H1 (cell line): Measurements from ENCODE around the gene CFAP210. TPM values are rescaled to one million over a fixed set of nuclear protein-coding genes. Genes with fewer than 3 reads are reported as not detected.

Experiments used
- CTCF ChIA-PET: fragments of 300-600 bp; sonication (Branson Sonifier 250); formaldehyde crosslinking; loops from one replicate; lab custom pipeline; 2021; ENCODE audit not compliant: partially characterized antibody; lab: Charles Lee
- POLR2A ChIA-PET: fragments of 300-600 bp; sonication (Branson Sonifier 250); formaldehyde crosslinking; loops from one replicate; lab custom pipeline; 2021; ENCODE audit warnings: inconsistent platforms; ENCODE audit not compliant: partially characterized antibody; lab: Charles Lee
- DNase-seq, 2 experiments: peaks; one replicate each; pipeline versions ENCODE4 v3.0.0 to v3.0.0-alpha.2; 2010 to 2022; ENCODE audit warnings: low spot score in 2 of 2, low read depth in 1 of 2, mixed read lengths in 1 of 2
- FAIRE-seq: peaks from 2 replicates; lab custom pipeline; 2011; peaks lifted over from hg19 to GRCh38; lab: Jason Lieb, UNC
- H2AFZ ChIP-seq: 2 replicates; pipeline ENCODE4 v1.8.1; 2012; ENCODE audit warnings: low read length, inconsistent platforms
- H2AK5ac ChIP-seq: 2 replicates; pipeline ENCODE4 v1.6.1; 2013; ENCODE audit warnings: low read depth, low read length
- H2BK120ac ChIP-seq: replicated peaks from 2 replicates; pipeline ENCODE3; 2013; ENCODE audit warnings: low read depth, low read length, inconsistent platforms
- H2BK12ac ChIP-seq: 2 replicates; pipeline ENCODE4 v1.6.1; 2013; ENCODE audit warnings: low read depth, low read length
- H2BK15ac ChIP-seq: 2 replicates; pipeline ENCODE4 v1.6.1; 2013; ENCODE audit warnings: low read length
- H2BK20ac ChIP-seq: 2 replicates; pipeline ENCODE4 v1.6.1; 2013; ENCODE audit warnings: low read length
- H2BK5ac ChIP-seq: 2 replicates; pipeline ENCODE4 v1.6.1; 2013; ENCODE audit warnings: low read depth, low read length
- H3K14ac ChIP-seq: 2 replicates; pipeline ENCODE4 v1.6.1; 2013; ENCODE audit warnings: inconsistent platforms; ENCODE audit not compliant: insufficient read length
- H3K18ac ChIP-seq: 2 replicates; pipeline ENCODE4 v1.6.1; 2013; ENCODE audit warnings: low read length; ENCODE audit errors: extremely low read depth
- H3K23ac ChIP-seq: 2 replicates; pipeline ENCODE4 v1.6.1; 2013; ENCODE audit warnings: inconsistent platforms; ENCODE audit not compliant: insufficient read length
- H3K23me2 ChIP-seq: 2 replicates; pipeline ENCODE4 v1.6.1; 2013; ENCODE audit warnings: low read depth, low read length
- H3K27ac ChIP-seq: 2 replicates; pipeline ENCODE4 v1.6.1; 2011; ENCODE audit warnings: low read depth, low read length, inconsistent platforms
- H3K27me3 ChIP-seq, 4 experiments: replicated peaks in 1 of 4; 1 replicate in 1 of 4; 2 replicates in 3 of 4; pipeline versions ENCODE4 v1.6.1 to v1.8.1; 2011 to 2013; ENCODE audit warnings: low read length in 3 of 4, mild to moderate bottlenecking in 3 of 4, inconsistent platforms in 2 of 4, mixed read lengths in 2 of 4, moderate library complexity in 1 of 4; ENCODE audit not compliant: control insufficient read depth in 3 of 4, insufficient read depth in 3 of 4; ENCODE audit errors: extremely low read depth in 1 of 4
- H3K36me3 ChIP-seq, 4 experiments: 2 replicates each; pipeline versions ENCODE4 v1.6.1 to v1.8.1; 2011 to 2013; ENCODE audit warnings: mild to moderate bottlenecking in 4 of 4, low read length in 3 of 4, moderate library complexity in 2 of 4, control low read depth in 1 of 4, inconsistent platforms in 1 of 4; ENCODE audit not compliant: insufficient read depth in 4 of 4, control insufficient read depth in 2 of 4
- H3K4ac ChIP-seq: replicated peaks from 2 replicates; pipeline ENCODE3; 2013; ENCODE audit warnings: low read length, low read depth, mixed read lengths, inconsistent platforms; ENCODE audit not compliant: insufficient read length
- H3K4me1 ChIP-seq, 4 experiments: replicated peaks in 1 of 4; 1 replicate in 1 of 4; 2 replicates in 3 of 4; pipeline versions ENCODE4 v1.6.1 to v1.8.1; 2011 to 2013; ENCODE audit warnings: low read length in 3 of 4, inconsistent platforms in 2 of 4, mixed read lengths in 1 of 4; ENCODE audit not compliant: insufficient read depth in 4 of 4, control insufficient read depth in 3 of 4
- H3K4me2 ChIP-seq, 2 experiments: 2 replicates each; pipeline versions ENCODE4 v1.6.1 to v1.8.1; 2011 to 2013; ENCODE audit warnings: low read depth in 2 of 2, low read length in 2 of 2, control low read depth in 1 of 2, inconsistent platforms in 1 of 2, mild to moderate bottlenecking in 1 of 2; ENCODE audit not compliant: insufficient read depth in 1 of 2
- H3K4me3 ChIP-seq, 4 experiments: fragments of 200-600, 300-600 bp in 1 of 4; sonication (generic), shearing (Covaris generic), sonication (Bioruptor Twin) in 1 of 4; 2 replicates each; pipeline versions ENCODE4 v1.5.1 to v1.8.1; 2011 to 2016; ENCODE audit warnings: low read length in 4 of 4, low read depth in 3 of 4, control low read depth in 2 of 4, inconsistent platforms in 2 of 4, mild to moderate bottlenecking in 2 of 4, mixed read lengths in 1 of 4, moderate library complexity in 1 of 4; ENCODE audit not compliant: insufficient read depth in 2 of 4; ENCODE audit errors: extremely low read depth in 1 of 4
- H3K56ac ChIP-seq: replicated peaks from 2 replicates; pipeline ENCODE3; 2013; ENCODE audit warnings: low read depth, mild to moderate bottlenecking, mixed read lengths, low read length, inconsistent platforms; ENCODE audit not compliant: insufficient read length
- H3K79me1 ChIP-seq: 2 replicates; pipeline ENCODE4 v1.6.1; 2013; ENCODE audit warnings: low read depth, low read length, control low read depth
- H3K79me2 ChIP-seq, 2 experiments: 2 replicates each; pipeline versions ENCODE4 v1.6.1 to v1.8.1; 2012 to 2013; ENCODE audit warnings: low read length in 2 of 2, mild to moderate bottlenecking in 2 of 2, inconsistent platforms in 1 of 2; ENCODE audit not compliant: insufficient read depth in 2 of 2, control insufficient read depth in 1 of 2
- H3K9ac ChIP-seq, 4 experiments: replicated peaks in 1 of 4; 1 replicate in 1 of 4; 2 replicates in 3 of 4; pipeline versions ENCODE4 v1.6.1 to v1.8.1; 2011 to 2013; ENCODE audit warnings: low read depth in 3 of 4, low read length in 3 of 4, control low read depth in 2 of 4, mild to moderate bottlenecking in 2 of 4, moderate library complexity in 2 of 4, inconsistent platforms in 1 of 4; ENCODE audit errors: extremely low read depth in 1 of 4
- H3K9me3 ChIP-seq, 2 experiments: 2 replicates each; pipeline versions ENCODE4 v1.6.1 to v1.8.1; 2012 to 2013; ENCODE audit warnings: mild to moderate bottlenecking in 2 of 2, moderate library complexity in 2 of 2, control low read depth in 1 of 2, inconsistent platforms in 1 of 2, low read depth in 1 of 2, low read length in 1 of 2, mixed read lengths in 1 of 2; ENCODE audit not compliant: insufficient read depth in 2 of 2
- H4K20me1 ChIP-seq, 2 experiments: replicated peaks in 1 of 2; 2 replicates each; pipeline versions ENCODE3 to v1.8.1; 2011 to 2013; ENCODE audit warnings: inconsistent platforms in 2 of 2, low read length in 2 of 2, mild to moderate bottlenecking in 1 of 2; ENCODE audit not compliant: insufficient read depth in 2 of 2, control insufficient read depth in 1 of 2
- H4K5ac ChIP-seq: 2 replicates; pipeline ENCODE4 v1.6.1; 2013; ENCODE audit warnings: low read length, low read depth, mixed read lengths, inconsistent platforms; ENCODE audit not compliant: insufficient read length
- H4K8ac ChIP-seq: 2 replicates; pipeline ENCODE4 v1.8.0; 2013; ENCODE audit warnings: mild to moderate bottlenecking, moderate library complexity, low read length, inconsistent platforms; ENCODE audit not compliant: insufficient read depth; ENCODE audit errors: extremely low read depth
- H4K91ac ChIP-seq: replicated peaks from 2 replicates; pipeline ENCODE3; 2013; ENCODE audit warnings: low read length, mixed read lengths, inconsistent platforms; ENCODE audit not compliant: insufficient read length
- BCL11A ChIP-seq, 2 experiments: IDR thresholded peaks; one replicate each; pipeline ENCODE4 v1.6.1; 2011; ENCODE audit warnings: low read depth in 2 of 2, low read length in 2 of 2, mild to moderate bottlenecking in 2 of 2
- BRCA1 ChIP-seq: IDR thresholded peaks from 2 replicates; pipeline ENCODE4 v1.6.1; 2012; ENCODE audit warnings: low read depth, low read length, improper control_type of control experiment
- CBX5 ChIP-seq: fragments of 300-800, 300-1000 bp; sonication (generic); IDR thresholded peaks from 2 replicates; pipeline ENCODE4 v1.7.1; 2016; ENCODE audit warnings: antibody characterized with exemption, low read length, low read depth
- CHD2 ChIP-seq: IDR thresholded peaks from 2 replicates; pipeline ENCODE4 v1.6.1; 2012; ENCODE audit warnings: low read length, improper control_type of control experiment
- CREB1 ChIP-seq: IDR thresholded peaks from 2 replicates; pipeline ENCODE4 v1.6.1; 2012; ENCODE audit warnings: inconsistent platforms
- CTBP2 ChIP-seq: IDR thresholded peaks from 2 replicates; pipeline ENCODE4 v1.7.0; 2011; ENCODE audit warnings: borderline replicate concordance, mild to moderate bottlenecking, moderate library complexity, mixed read lengths, low read length; ENCODE audit not compliant: insufficient read depth, insufficient read length
- JUN ChIP-seq: IDR thresholded peaks from 2 replicates; pipeline ENCODE4 v1.6.1; 2011; ENCODE audit warnings: low read depth, mild to moderate bottlenecking, improper control_type of control experiment, low read length
- NRF1 ChIP-seq: IDR thresholded peaks from 2 replicates; pipeline ENCODE4 v1.6.1; 2011; ENCODE audit warnings: mild to moderate bottlenecking, low read depth, low read length, improper control_type of control experiment
- RNF2 ChIP-seq: fragments of 200-900, 300-1000 bp; sonication (generic); IDR thresholded peaks from 2 replicates; pipeline ENCODE4 v1.7.1; 2016; ENCODE audit warnings: borderline replicate concordance, low read depth, mild to moderate bottlenecking, antibody characterized with exemption, low read length; ENCODE audit not compliant: poor library complexity, severe bottlenecking; ENCODE audit errors: missing control alignments
- SIN3A ChIP-seq, 2 experiments: IDR thresholded peaks in 1 of 2; conservative IDR thresholded peaks in 1 of 2; 2 replicates each; pipeline ENCODE4 v1.6.1; 2011 to 2012; ENCODE audit warnings: low read length in 2 of 2, improper control_type of control experiment in 1 of 2, low read depth in 1 of 2, mild to moderate bottlenecking in 1 of 2
- SP2 ChIP-seq: IDR thresholded peaks from 2 replicates; pipeline ENCODE4 v1.6.1; 2012; ENCODE audit warnings: mild to moderate bottlenecking, low read length, inconsistent platforms
- SRF ChIP-seq: IDR thresholded peaks from 2 replicates; pipeline ENCODE4 v1.6.1; 2011; ENCODE audit warnings: mild to moderate bottlenecking, low read depth, low read length, moderate library complexity
- WGBS, 2 experiments: shearing (Covaris generic) in 1 of 2; methylation state at CpG; one replicate each; pipeline versions ENCODE4 v1.1.6 to v1.1.7; 2013 to 2015; ENCODE audit warnings: low lambda C conversion rate in 2 of 2, mixed read lengths in 2 of 2, inconsistent platforms in 1 of 2, low coverage in 1 of 2, missing lambda C conversion rate in 1 of 2; ENCODE audit not compliant: insufficient replicate concordance in 2 of 2, insufficient coverage in 1 of 2, insufficient read length in 1 of 2; ENCODE audit errors: extremely low coverage in 1 of 2, missing lambda C conversion rate in 1 of 2; 5-methylcytosine and 5-hydroxymethylcytosine counted together
- polyA plus RNA-seq, 7 experiments: library from polyadenylated mRNA; depleted of rRNA in 3 of 7; stranded (reverse) in 5 of 7; unstranded in 2 of 7; fragments of >200 nt in 5 of 7; fragments of 200-250 nt in 2 of 7; gene quantifications; 1 replicate in 5 of 7; 2 replicates in 1 of 7; 4 replicates in 1 of 7; pipeline versions ENCODE4 v1.2.1 to v1.2.3, GENCODE V29; 2011 to 2013; ENCODE audit warnings: missing spikeins in 2 of 7, mixed read lengths in 2 of 7
- total RNA-seq: library from RNA; stranded (reverse); fragmentation: NEBNext Ultra II Directional; extraction: Animal tissue kit (Norgen Biotek cat#: 25700); gene quantifications from 2 replicates; pipeline ENCODE4 v1.2.1, GENCODE V29; 2021

Gene CFAP210
- total and polyA plus RNA-seq, 2 of the 8 experiments (the other 6 are each of a cell fraction or from before 2014, with no cell fraction given): 0.06 to 0.37 TPM

DNA sequence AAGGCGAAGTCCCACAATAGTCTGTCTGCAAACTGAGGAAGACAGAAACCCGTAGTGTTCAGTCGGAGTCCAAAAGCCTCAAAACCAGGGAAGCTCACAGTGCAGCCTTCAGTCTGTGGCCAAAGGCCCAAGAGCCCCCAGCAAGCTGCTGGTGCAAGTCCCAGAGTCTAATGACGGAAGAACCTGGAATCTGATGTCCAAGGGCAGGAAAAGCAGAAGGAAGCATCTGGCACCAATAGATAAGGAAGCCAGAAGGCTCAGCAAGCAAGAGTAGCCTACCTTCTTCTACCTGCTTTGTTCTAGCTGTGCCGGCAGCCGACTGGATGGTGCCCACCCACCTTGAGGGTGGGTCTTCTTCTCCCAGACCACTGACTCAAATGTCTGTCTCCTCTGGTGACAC lies 21.8 kb downstream of the CFAP210 start:
- no peak for FAIRE-seq
- no peak overlapping the region for H3K23ac ChIP-seq

More for the DNA sequence above, 21.8 kb downstream of the CFAP210 start:
- no peaks in the 10 kb centered on the region for H3K36me3 ChIP-seq
- no peak overlapping the region for H3K18ac ChIP-seq
- H2AK5ac ChIP-seq: no peak overlapping the region
- H3K4me3 ChIP-seq: no peak overlapping the region
- no peak overlapping the region for H2AFZ ChIP-seq
- no peak overlapping the region for H2BK15ac ChIP-seq
- H2BK20ac ChIP-seq: no peak overlapping the region
- no peak overlapping the region for H4K91ac ChIP-seq
- ChIA-PET CTCF (interaction anchor here (1.3 to 1.4 kb wide), 2 partner anchors 11 to 37 kb away, joined by 4 read pairs; no protein-coding TSS in a partner anchor), POLR2A (no interaction called here)
- TF ChIP-seq SIN3A (conservative IDR thresholded peaks at IDR 0.05 in 1 of 2, IDR thresholded peaks at IDR 0.05 in 1 of 2; ENCODE audit: low read depth in 1 of 2, low read length in 2 of 2) (no peak), CREB1 (no peak), CTBP2 (no peak), RNF2 (no peak), SRF (no peak), CHD2 (no peak), NRF1 (no peak), CBX5 (no peak), JUN (no peak), BCL11A (IDR thresholded peaks at IDR 0.05; ENCODE audit: low read depth in 2 of 2, low read length in 2 of 2) (no peak), BRCA1 (no peak), SP2 (no peak)
- no peak overlapping the region for H3K4me2 ChIP-seq
- DNase-seq: no peak
- no peak overlapping the region for H3K14ac ChIP-seq
- no peaks in the 10 kb centered on the region for H3K79me1 ChIP-seq
- no peak overlapping the region for H4K5ac ChIP-seq
- no peak overlapping the region for H3K4ac ChIP-seq
- no peaks in the 10 kb centered on the region; the same call in 1 of the 2 replicates for H3K23me2 ChIP-seq
- H3K9ac ChIP-seq: no peak overlapping the region
- H4K20me1 ChIP-seq: no peaks in the 10 kb centered on the region
- H3K56ac ChIP-seq: no peak overlapping the region
- H2BK5ac ChIP-seq: no peak overlapping the region
- H3K79me2 ChIP-seq: no peaks in the 10 kb centered on the region
- no peak overlapping the region for H3K27ac ChIP-seq
- 86% methylated on average over 6 of the region's 6 CpGs; no CpG with 5 or more reads in 1 of the 2 experiments for WGBS, 2 experiments
- H2BK120ac ChIP-seq: no peak overlapping the region
- H2BK12ac ChIP-seq: no peak overlapping the region
- H4K8ac ChIP-seq: no peak overlapping the region
- no peaks in the 10 kb centered on the region; a peak in 1 of 4 replicates for H3K9me3 ChIP-seq
- no peaks in the 10 kb centered on the region for H3K4me1 ChIP-seq
- H3K27me3 ChIP-seq: no peaks in the 10 kb centered on the region
